RWPE2 (cell line): ENCODE results near the gene ACTR10.

ENCODE experiments used
- ATAC-seq: fragments of 200-7000 bp; cut with Tn5 transposase; 3 replicates; pipeline ENCODE4 v1.9.1; 2021; ENCODE audit warnings: low read depth
- DNase-seq: peaks from one replicate; pipeline ENCODE4 v3.0.0-alpha.2; 2020; ENCODE audit warnings: low spot score
- H3K27ac ChIP-seq: fragments of 450-650 bp; 2 replicates; pipeline ENCODE4 v1.5.1; 2017; ENCODE audit warnings: mild to moderate bottlenecking; ENCODE audit not compliant: poor library complexity, severe bottlenecking
- H3K27me3 ChIP-seq: fragments of 250-450 bp; sonication (Bioruptor Pico); 2 replicates; pipeline ENCODE4 v1.5.1; 2021; ENCODE audit warnings: mild to moderate bottlenecking, moderate library complexity; ENCODE audit not compliant: insufficient read depth, poor library complexity, severe bottlenecking
- H3K36me3 ChIP-seq: fragments of 250-450 bp; sonication (Bioruptor Pico); 2 replicates; pipeline ENCODE4 v1.5.1; 2020; ENCODE audit warnings: low read depth, mild to moderate bottlenecking, moderate library complexity
- H3K4me1 ChIP-seq: fragments of 250-450 bp; sonication (Bioruptor Pico); 2 replicates; pipeline ENCODE4 v1.5.1; 2021; ENCODE audit warnings: mild to moderate bottlenecking, moderate library complexity; ENCODE audit not compliant: insufficient read depth, poor library complexity, severe bottlenecking
- H3K4me3 ChIP-seq: fragments of 250-450 bp; sonication (Bioruptor Pico); 2 replicates; pipeline ENCODE4 v1.5.1; 2021; ENCODE audit warnings: mild to moderate bottlenecking, moderate library complexity; ENCODE audit not compliant: severe bottlenecking
- H3K9me3 ChIP-seq: fragments of 250-450 bp; sonication (Bioruptor Pico); 2 replicates; pipeline ENCODE4 v1.5.1; 2021; ENCODE audit warnings: mild to moderate bottlenecking, moderate library complexity; ENCODE audit not compliant: severe bottlenecking
- TF ChIP-seq, protein P1 (sequence below): fragments of 450-650 bp; IDR thresholded peaks from one replicate; pipeline ENCODE4 v1.5.1; 2017; ENCODE audit warnings: mild to moderate bottlenecking, moderate library complexity; ENCODE audit not compliant: poor library complexity, severe bottlenecking

The ACTR10 gene

DNA sequence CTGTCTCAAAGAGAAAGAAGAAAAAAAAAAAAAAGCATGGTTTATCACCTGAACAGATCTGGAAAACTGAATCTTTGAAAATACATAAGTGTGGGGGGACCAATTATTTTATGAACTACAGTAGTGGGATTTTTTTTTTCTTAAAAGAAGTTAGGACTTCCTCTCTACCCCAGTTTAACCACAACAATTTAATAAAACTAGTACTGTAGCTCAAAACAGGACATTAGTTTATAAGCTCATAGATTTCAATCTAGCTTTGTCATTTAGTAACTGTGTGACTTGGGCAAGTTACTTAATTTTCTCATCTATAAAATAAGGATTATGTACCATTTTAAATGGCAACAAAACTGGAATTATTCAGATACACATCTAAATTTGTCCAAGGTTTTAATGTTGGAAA is 74.9 kb downstream of the ACTR10 start:
- Histone ChIP-seq H3K27me3 (no peaks in the 10 kb centered on the region), H3K4me1 (no peaks in the 10 kb centered on the region), H3K27ac (peak overlapping the region; percentile 6), H3K9me3 (no peaks in the 10 kb centered on the region), H3K36me3 (peaks cover 91% of the 10 kb centered on the region), H3K4me3 (no peak overlapping the region)
- ATAC-seq, result no peak
- TF ChIP-seq, protein P1, sequence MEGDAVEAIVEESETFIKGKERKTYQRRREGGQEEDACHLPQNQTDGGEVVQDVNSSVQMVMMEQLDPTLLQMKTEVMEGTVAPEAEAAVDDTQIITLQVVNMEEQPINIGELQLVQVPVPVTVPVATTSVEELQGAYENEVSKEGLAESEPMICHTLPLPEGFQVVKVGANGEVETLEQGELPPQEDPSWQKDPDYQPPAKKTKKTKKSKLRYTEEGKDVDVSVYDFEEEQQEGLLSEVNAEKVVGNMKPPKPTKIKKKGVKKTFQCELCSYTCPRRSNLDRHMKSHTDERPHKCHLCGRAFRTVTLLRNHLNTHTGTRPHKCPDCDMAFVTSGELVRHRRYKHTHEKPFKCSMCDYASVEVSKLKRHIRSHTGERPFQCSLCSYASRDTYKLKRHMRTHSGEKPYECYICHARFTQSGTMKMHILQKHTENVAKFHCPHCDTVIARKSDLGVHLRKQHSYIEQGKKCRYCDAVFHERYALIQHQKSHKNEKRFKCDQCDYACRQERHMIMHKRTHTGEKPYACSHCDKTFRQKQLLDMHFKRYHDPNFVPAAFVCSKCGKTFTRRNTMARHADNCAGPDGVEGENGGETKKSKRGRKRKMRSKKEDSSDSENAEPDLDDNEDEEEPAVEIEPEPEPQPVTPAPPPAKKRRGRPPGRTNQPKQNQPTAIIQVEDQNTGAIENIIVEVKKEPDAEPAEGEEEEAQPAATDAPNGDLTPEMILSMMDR, result no peak
- no peak for DNase-seq

DNA sequence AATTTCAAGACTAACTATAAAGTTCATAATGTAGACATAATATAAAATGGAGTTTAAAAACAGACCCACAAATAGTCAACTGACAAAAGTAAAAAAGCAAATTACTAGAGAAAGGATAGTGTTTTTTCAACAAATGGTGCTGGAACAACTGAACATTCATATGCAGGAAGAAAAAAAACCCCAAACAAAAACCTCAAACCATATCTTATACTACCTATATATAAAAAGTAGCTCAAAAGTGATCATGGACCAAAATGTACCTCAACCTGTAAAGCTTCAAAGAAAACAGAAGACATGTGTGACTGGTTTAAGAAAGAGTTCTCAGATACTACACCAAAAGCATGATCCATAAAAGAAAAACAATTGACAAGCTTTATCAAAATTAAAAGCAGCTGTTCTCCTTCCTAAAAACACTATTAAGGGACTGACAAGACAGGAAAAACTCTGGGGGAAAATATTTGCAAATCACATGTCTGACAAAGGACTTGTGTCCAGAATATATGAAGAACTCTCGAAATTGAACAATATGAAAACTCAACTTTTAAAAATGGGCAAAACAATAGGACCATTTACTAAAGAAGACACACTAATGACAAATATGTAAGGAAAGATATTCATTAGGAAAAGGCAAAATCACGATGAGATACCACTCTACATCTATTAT is 75.7 kb downstream of the ACTR10 start:
- no peaks in the 10 kb centered on the region for H3K27me3 ChIP-seq
- TF ChIP-seq, protein P1, result no peak
- ATAC-seq (no peak), DNase-seq (no peak)
- H3K9me3 ChIP-seq, result no peaks in the 10 kb centered on the region
- peak overlapping the region; percentile 6 for H3K27ac ChIP-seq
- peaks cover 91% of the 10 kb centered on the region for H3K36me3 ChIP-seq
- no peak overlapping the region for H3K4me3 ChIP-seq
- H3K4me1 ChIP-seq, result no peaks in the 10 kb centered on the region

DNA sequence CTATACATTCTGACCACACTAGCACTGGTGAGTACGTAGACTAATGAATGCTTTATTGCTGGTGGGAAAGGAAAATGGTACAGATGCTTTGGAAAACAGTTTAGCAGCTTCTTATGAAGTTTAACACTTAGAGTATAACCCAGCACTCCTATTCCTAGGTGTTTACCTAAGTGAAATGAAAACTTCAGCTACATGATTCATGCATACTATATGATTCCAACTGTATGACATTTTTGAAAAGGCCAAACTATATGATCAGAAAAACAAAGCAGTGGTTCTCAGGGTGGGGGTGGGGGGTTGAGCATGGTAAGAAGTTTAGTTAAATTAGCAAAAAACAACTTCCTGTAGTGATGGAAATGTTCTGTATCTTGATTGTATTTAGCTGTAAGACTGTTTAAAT is 76.3 kb downstream of the ACTR10 start:
- H3K36me3 ChIP-seq, result peaks cover 90% of the 10 kb centered on the region
- TF ChIP-seq, protein P1, result no peak

DNA sequence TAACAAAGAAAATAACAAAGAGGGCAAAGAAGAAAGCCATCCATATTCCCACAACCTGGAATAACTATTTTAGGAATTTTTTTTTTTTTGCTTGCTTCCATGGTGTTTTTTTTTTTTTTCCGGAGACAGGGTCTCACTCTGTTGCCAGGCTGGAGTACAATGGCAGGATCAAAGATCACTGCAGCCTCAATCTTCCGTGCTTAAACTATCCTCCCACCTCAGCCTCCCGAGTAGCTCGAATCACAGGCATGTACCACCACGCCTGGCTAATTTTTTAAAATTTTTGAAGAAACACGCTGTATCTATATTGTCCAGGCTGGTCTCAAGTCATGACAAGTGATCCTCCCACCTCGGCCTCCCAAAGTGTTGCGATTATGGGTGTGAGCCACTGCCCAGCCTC is 78.2 kb downstream of the ACTR10 start:
- Histone ChIP-seq H3K36me3 (peaks cover 80% of the 10 kb centered on the region), H3K4me3 (no peak overlapping the region), H3K27ac (no peak overlapping the region), H3K9me3 (no peaks in the 10 kb centered on the region), H3K27me3 (no peaks in the 10 kb centered on the region), H3K4me1 (peaks cover 24% of the 10 kb centered on the region)
- ATAC-seq (no peak), DNase-seq (no peak)
- TF ChIP-seq, protein P1, result no peak

More for the DNA sequence above, 76.3 kb downstream of the ACTR10 start:
- ATAC-seq (peak; percentile 54), DNase-seq (no peak)
- no peak overlapping the region for H3K4me3 ChIP-seq
- no peaks in the 10 kb centered on the region for H3K9me3 ChIP-seq
- H3K27me3 ChIP-seq, result no peaks in the 10 kb centered on the region
- peaks cover 4% of the 10 kb centered on the region for H3K4me1 ChIP-seq
- peak overlapping the region; percentile 6 for H3K27ac ChIP-seq
